GM18520 (cell line): ENCODE measurements around the gene STAMBPL1.
"Not testable (repeated sequence)": the region's sequence is repeated elsewhere in the genome, so short reads cannot be mapped to it uniquely, and the experiment has no call there.

Source experiments
- ATAC-seq: cut with Tn5 transposase; IDR thresholded peaks from one replicate; pipeline ENCODE4 v1.9.1; 2021; ENCODE audit not compliant: unreplicated experiment

Gene STAMBPL1

GRCh38 chr10:88879534-88880281 is at the start of gene STAMBPL1:
Gene STAMBPL1, plus strand, starts transcription at chr10:88880245. Its CDS starts 21,464 bp downstream, at chr10:88901709.
- ATAC-seq, result peak; percentile 22

GRCh38 chr10:88830643-88831268 is 49.3 kb upstream of the STAMBPL1 start:
- no peak for ATAC-seq

GRCh38 chr10:88831709-88832108 is 48.3 kb upstream of the STAMBPL1 start:
- ATAC-seq, result no peak

GRCh38 chr10:88832376-88832775 is 47.7 kb upstream of the STAMBPL1 start:
- ATAC-seq, result no peak

- no peak for ATAC-seq
Observed at GRCh38 chr10:88833156-88833555, 46.9 kb upstream of the STAMBPL1 start.

- ATAC-seq, result no peak
Observed at GRCh38 chr10:88833723-88834122, 46.3 kb upstream of the STAMBPL1 start.

- ATAC-seq, result peak; percentile 70
Observed at GRCh38 chr10:88835096-88835909, 44.7 kb upstream of the STAMBPL1 start.

GRCh38 chr10:88835910-88836221 is 44.2 kb upstream of the STAMBPL1 start:
- ATAC-seq, result peak; percentile 11

- not testable (repeated sequence) for ATAC-seq
Observed at GRCh38 chr10:88837632-88838031, 42.4 kb upstream of the STAMBPL1 start.

- ATAC-seq, result no peak
Observed at GRCh38 chr10:88838766-88839350, 41.2 kb upstream of the STAMBPL1 start.

GRCh38 chr10:88840104-88840503 is 39.9 kb upstream of the STAMBPL1 start:
- ATAC-seq, result no peak

GRCh38 chr10:88840881-88841280 is 39.2 kb upstream of the STAMBPL1 start:
- no peak for ATAC-seq

GRCh38 chr10:88841316-88842111 is 38.5 kb upstream of the STAMBPL1 start:
- no peak for ATAC-seq

- no peak for ATAC-seq
Observed at GRCh38 chr10:88843171-88843570, 36.9 kb upstream of the STAMBPL1 start.

- ATAC-seq, result no peak
Observed at GRCh38 chr10:88848499-88848898, 31.5 kb upstream of the STAMBPL1 start.

- ATAC-seq, result no peak
Observed at GRCh38 chr10:88849234-88849633, 30.8 kb upstream of the STAMBPL1 start.

GRCh38 chr10:88850712-88851111 is 29.3 kb upstream of the STAMBPL1 start:
- ATAC-seq, result no peak

- no peak for ATAC-seq
Observed at GRCh38 chr10:88851706-88852105, 28.3 kb upstream of the STAMBPL1 start, which contains the start of gene ANKRD22. Gene ANKRD22, minus strand, starts transcription at chr10:88851844. Its CDS starts 237 bp downstream, at chr10:88851607.

GRCh38 chr10:88852327-88852726 is 27.7 kb upstream of the STAMBPL1 start:
- no peak for ATAC-seq

- ATAC-seq, result no peak
Observed at GRCh38 chr10:88853155-88853881, 26.7 kb upstream of the STAMBPL1 start.
